ENCODE data around the gene GSTO2. TPM values are rescaled to one million over a fixed set of nuclear protein-coding genes. Genes with fewer than 3 reads are reported as not detected.
A peak's percentile ranks its signal among the peaks of the same experiment; 100 is the strongest.

GSTO2 gene
- total and polyA plus RNA-seq, 2 of the 13 experiments (the other 11 are each of a cell fraction or from before 2014, with no cell fraction given) = 2.1 to 7.9 TPM

DNA sequence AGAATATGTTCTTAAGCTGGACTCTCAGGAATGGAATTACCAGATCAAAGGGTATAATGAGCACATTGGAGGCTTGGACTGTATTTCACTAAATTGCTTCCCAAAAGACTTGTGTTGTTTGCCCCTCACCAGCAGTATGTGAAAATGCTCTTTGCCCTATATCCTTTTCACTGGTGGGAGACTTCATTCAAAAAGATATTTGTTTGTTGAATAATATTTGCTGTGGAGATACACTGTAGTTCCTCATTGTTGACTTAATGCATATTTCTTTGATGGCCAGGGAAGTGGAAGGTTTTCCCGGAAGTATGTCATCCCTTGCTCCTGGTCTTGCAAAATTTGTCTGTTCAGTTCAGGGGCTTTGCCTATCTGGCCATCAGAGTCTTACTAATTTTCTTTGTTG, 19.4 kb downstream of the GSTO2 start (continued):
- TF ChIP-seq, protein P1, sequence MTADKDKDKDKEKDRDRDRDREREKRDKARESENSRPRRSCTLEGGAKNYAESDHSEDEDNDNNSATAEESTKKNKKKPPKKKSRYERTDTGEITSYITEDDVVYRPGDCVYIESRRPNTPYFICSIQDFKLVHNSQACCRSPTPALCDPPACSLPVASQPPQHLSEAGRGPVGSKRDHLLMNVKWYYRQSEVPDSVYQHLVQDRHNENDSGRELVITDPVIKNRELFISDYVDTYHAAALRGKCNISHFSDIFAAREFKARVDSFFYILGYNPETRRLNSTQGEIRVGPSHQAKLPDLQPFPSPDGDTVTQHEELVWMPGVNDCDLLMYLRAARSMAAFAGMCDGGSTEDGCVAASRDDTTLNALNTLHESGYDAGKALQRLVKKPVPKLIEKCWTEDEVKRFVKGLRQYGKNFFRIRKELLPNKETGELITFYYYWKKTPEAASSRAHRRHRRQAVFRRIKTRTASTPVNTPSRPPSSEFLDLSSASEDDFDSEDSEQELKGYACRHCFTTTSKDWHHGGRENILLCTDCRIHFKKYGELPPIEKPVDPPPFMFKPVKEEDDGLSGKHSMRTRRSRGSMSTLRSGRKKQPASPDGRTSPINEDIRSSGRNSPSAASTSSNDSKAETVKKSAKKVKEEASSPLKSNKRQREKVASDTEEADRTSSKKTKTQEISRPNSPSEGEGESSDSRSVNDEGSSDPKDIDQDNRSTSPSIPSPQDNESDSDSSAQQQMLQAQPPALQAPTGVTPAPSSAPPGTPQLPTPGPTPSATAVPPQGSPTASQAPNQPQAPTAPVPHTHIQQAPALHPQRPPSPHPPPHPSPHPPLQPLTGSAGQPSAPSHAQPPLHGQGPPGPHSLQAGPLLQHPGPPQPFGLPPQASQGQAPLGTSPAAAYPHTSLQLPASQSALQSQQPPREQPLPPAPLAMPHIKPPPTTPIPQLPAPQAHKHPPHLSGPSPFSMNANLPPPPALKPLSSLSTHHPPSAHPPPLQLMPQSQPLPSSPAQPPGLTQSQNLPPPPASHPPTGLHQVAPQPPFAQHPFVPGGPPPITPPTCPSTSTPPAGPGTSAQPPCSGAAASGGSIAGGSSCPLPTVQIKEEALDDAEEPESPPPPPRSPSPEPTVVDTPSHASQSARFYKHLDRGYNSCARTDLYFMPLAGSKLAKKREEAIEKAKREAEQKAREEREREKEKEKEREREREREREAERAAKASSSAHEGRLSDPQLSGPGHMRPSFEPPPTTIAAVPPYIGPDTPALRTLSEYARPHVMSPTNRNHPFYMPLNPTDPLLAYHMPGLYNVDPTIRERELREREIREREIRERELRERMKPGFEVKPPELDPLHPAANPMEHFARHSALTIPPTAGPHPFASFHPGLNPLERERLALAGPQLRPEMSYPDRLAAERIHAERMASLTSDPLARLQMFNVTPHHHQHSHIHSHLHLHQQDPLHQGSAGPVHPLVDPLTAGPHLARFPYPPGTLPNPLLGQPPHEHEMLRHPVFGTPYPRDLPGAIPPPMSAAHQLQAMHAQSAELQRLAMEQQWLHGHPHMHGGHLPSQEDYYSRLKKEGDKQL (CRISPR knock-in tag; IDR thresholded peaks at IDR 0.05; ENCODE audit: low read depth) = peak; percentile 95
- TF ChIP-seq U2AF1 (optimal IDR thresholded peaks at IDR 0.05; ENCODE audit: low read depth, low read length) = no peak
- no peak for TF ChIP-seq ZNF550 (CRISPR knock-in tag; IDR thresholded peaks at IDR 0.05; ENCODE audit: borderline replicate concordance)
- peak; percentile 85; the same call in 1 of the 2 replicates for TF ChIP-seq MIER3 (CRISPR knock-in tag; IDR thresholded peaks at IDR 0.05; ENCODE audit: borderline replicate concordance)
- peak; percentile 95; the same call in 1 of the 2 replicates for TF ChIP-seq ZBTB20 (CRISPR knock-in tag; IDR thresholded peaks at IDR 0.05; ENCODE audit: borderline replicate concordance, low read depth)
- no peak for TF ChIP-seq ZNF737 (CRISPR knock-in tag; IDR thresholded peaks at IDR 0.05; ENCODE audit: borderline replicate concordance)
- TF ChIP-seq IKZF5 (CRISPR knock-in tag; IDR thresholded peaks at IDR 0.05) = peak; percentile 64; the same call in 1 of the 2 replicates
- TF ChIP-seq HOXA7 (CRISPR knock-in tag; IDR thresholded peaks at IDR 0.05) = no peak
- TF ChIP-seq ZXDC (CRISPR knock-in tag; IDR thresholded peaks at IDR 0.05) = no peak
- peak; percentile 69 for TF ChIP-seq PITX1 (CRISPR knock-in tag; IDR thresholded peaks at IDR 0.05)
- TF ChIP-seq ZNF790 (CRISPR knock-in tag; IDR thresholded peaks at IDR 0.05; ENCODE audit: borderline replicate concordance) = no peak

All from HepG2 (cell line).